K562 (cell line): ENCODE results near the gene ANKRD13B. TPM values are rescaled to one million over a fixed set of nuclear protein-coding genes. Genes with fewer than 3 reads are reported as not detected.
A peak's percentile ranks its signal among the peaks of the same experiment; 100 is the strongest.

Experiments
- ASH1L ChIP-seq: fragments of 450-650 bp; IDR thresholded peaks from 2 replicates; pipeline ENCODE4 v1.6.1; 2018; ENCODE audit warnings: borderline replicate concordance, mild to moderate bottlenecking, low read depth; ENCODE audit not compliant: partially characterized antibody
- CBFA2T2 ChIP-seq: fragments of 450-650 bp; conservative IDR thresholded peaks from 2 replicates; pipeline ENCODE4 v1.6.1; 2017; ENCODE audit warnings: mild to moderate bottlenecking
- CXXC5 ChIP-seq: fragments of 250-450 bp; sonication (Bioruptor Pico); IDR thresholded peaks from 2 replicates; pipeline ENCODE4 v1.8.0; 2022; ENCODE audit warnings: inconsistent platforms, mild to moderate bottlenecking, moderate library complexity
- EP300 ChIP-seq: IDR thresholded peaks from 2 replicates; pipeline ENCODE4 v1.6.1; 2012; ENCODE audit warnings: low read length, improper control_type of control experiment
- EZH2 ChIP-seq: IDR thresholded peaks from 2 replicates; pipeline ENCODE4 v1.6.1; 2012; ENCODE audit warnings: low read depth, mild to moderate bottlenecking, inconsistent platforms, low read length, borderline replicate concordance
- GATAD2B ChIP-seq: fragments of 450-650 bp; IDR thresholded peaks from 2 replicates; pipeline ENCODE4 v1.6.1; 2017; ENCODE audit warnings: mild to moderate bottlenecking, borderline replicate concordance
- HEY1 ChIP-seq: fragments of 250-450 bp; sonication (Bioruptor Pico); IDR thresholded peaks from 2 replicates; pipeline ENCODE4 v1.5.0; 2020; ENCODE audit warnings: mild to moderate bottlenecking, moderate library complexity, borderline replicate concordance
- MAFF ChIP-seq: IDR thresholded peaks from 2 replicates; pipeline ENCODE4 v1.6.1; 2012; ENCODE audit warnings: low read length, improper control_type of control experiment
- NBN ChIP-seq: fragments of 450-650 bp; IDR thresholded peaks from 2 replicates; pipeline ENCODE4 v1.6.1; 2016; ENCODE audit warnings: low read depth, mild to moderate bottlenecking
- RFX1 ChIP-seq: fragments of 450-650 bp; IDR thresholded peaks from 2 replicates; pipeline ENCODE4 v1.6.1; 2016; ENCODE audit warnings: mild to moderate bottlenecking, moderate library complexity
- TRIM24 ChIP-seq, 2 experiments: fragments of 450-650 bp; IDR thresholded peaks; 2 replicates each; pipeline ENCODE4 v1.6.1; 2016
- ZEB2 ChIP-seq: fragments of 450-650 bp; IDR thresholded peaks from 2 replicates; pipeline ENCODE4 v1.6.1; 2016
- ZMIZ1 ChIP-seq, 2 experiments: fragments of 150-350 bp in 1 of 2; IDR thresholded peaks; 2 replicates each; pipeline ENCODE4 v1.6.1; 2012 to 2016; ENCODE audit warnings: low read depth in 2 of 2, low read length in 2 of 2, mild to moderate bottlenecking in 1 of 2, moderate library complexity in 1 of 2
- ZNF316 ChIP-seq: fragments of 450-650 bp; IDR thresholded peaks from 2 replicates; pipeline ENCODE4 v1.6.1; 2016
- ZNF507 ChIP-seq: conservative IDR thresholded peaks from 2 replicates; pipeline ENCODE4 v1.6.1; 2017; ENCODE audit warnings: missing genetic modification characterization, missing compliant biosample characterization
- ZNF511 ChIP-seq: sonication (generic); formaldehyde crosslinking; IDR thresholded peaks from 2 replicates; pipeline ENCODE4 v1.8.0; 2022; ENCODE audit warnings: mild to moderate bottlenecking, missing genetic modification reagents
- ZNF584 ChIP-seq: fragments of 200-800 bp; sonication (Bioruptor generic); IDR thresholded peaks from 2 replicates; pipeline ENCODE4 v1.6.1; 2016; ENCODE audit warnings: low read depth, mild to moderate bottlenecking, missing genetic modification characterization, missing compliant biosample characterization
- ZNF609 ChIP-seq: sonication (generic); formaldehyde crosslinking; IDR thresholded peaks from 2 replicates; pipeline ENCODE4 v1.8.1; 2023; ENCODE audit warnings: missing genetic modification reagents, mild to moderate bottlenecking, borderline replicate concordance
- ZNF766 ChIP-seq: fragments of 200-800 bp; sonication (Bioruptor generic); conservative IDR thresholded peaks from 2 replicates; pipeline ENCODE4 v1.6.1; 2016; ENCODE audit warnings: missing genetic modification characterization, missing compliant biosample characterization
- polyA plus RNA-seq, 8 experiments: library from polyadenylated mRNA; depleted of rRNA in 4 of 8; stranded (reverse) in 5 of 8; unstranded in 3 of 8; fragments of >200 nt; fragmentation: Nextera tagmentation in 2 of 8; fragmentation: Illumina TruSeq in 1 of 8; extraction: Ambion mirVana in 2 of 8; extraction: Trizol in 1 of 8; gene quantifications; 2 replicates each; pipeline versions ENCODE4 v1.2.1 to v1.2.3, GENCODE V29; 2011 to 2014; ENCODE audit warnings: inconsistent platforms in 1 of 8, missing spikeins in 1 of 8
- total RNA-seq, 7 experiments: library from RNA; depleted of rRNA in 6 of 7; stranded (reverse); fragments of >200 nt in 6 of 7; fragmentation: Illumina TruSeq in 2 of 7; extraction: Trizol in 2 of 7; gene quantifications; 2 replicates each; pipeline versions ENCODE4 v1.2.1 to v1.2.3, GENCODE V29; 2011 to 2021; ENCODE audit warnings: low replicate concordance in 1 of 7

The ANKRD13B gene
- total and polyA plus RNA-seq, 9 of the 15 experiments (the other 6 are each of a cell fraction or from before 2014, with no cell fraction given), result 0.15 to 28.1 (median 4.6) TPM

GRCh38 chr17:29557085-29557738 is 35.7 kb upstream of the ANKRD13B start (continued):
- TF ChIP-seq HEY1 (CRISPR knock-in tag) (no peak), ZNF766 (CRISPR knock-in tag) (0 out of 2 replicates have a peak, but pooled peaks have one; percentile 64), ZNF609 (CRISPR knock-in tag) (peak; percentile 51; the same call in 1 of the 2 replicates), CBFA2T2 (peak; percentile 88), TRIM24 (IDR thresholded peaks at IDR 0.05) (peak; percentile 84 to 87), GATAD2B (peak; percentile 45; the same call in 1 of the 2 replicates), ZEB2 (peak; percentile 93), RFX1 (no peak), CXXC5 (CRISPR knock-in tag) (peak; percentile 14; the same call in 1 of the 2 replicates), ZNF507 (tag) (no peak), ZNF511 (CRISPR knock-in tag) (no peak), NBN (peak; percentile 71; the same call in 1 of the 2 replicates), MAFF (peak; percentile 63; the same call in 1 of the 2 replicates), EZH2 (no peak), ZNF316 (peak; percentile 70; the same call in 1 of the 2 replicates), ZMIZ1 (IDR thresholded peaks at IDR 0.05; ENCODE audit: low read depth in 2 of 2, low read length in 2 of 2) (peak in 1 of 2 experiments; percentile 61; a peak in 1 of 4 replicates), ASH1L (no peak), ZNF584 (no peak), EP300 (peak; percentile 81)
